NCI-H1930 (cell line): Measurements from ENCODE around the gene OR2T34.
"Not testable (repeated sequence)": the region's sequence is repeated elsewhere in the genome, so short reads cannot be mapped to it uniquely, and the experiment has no call there.

ENCODE experiments used
- DNase-seq, 2 experiments: peaks; one replicate each; lab custom pipeline; 2025; lab: John Stamatoyannopoulos, UW

The OR2T34 gene

GRCh38 chr1:248562672-248563071, 11.9 kb downstream of the OR2T34 start, which contains the start of gene OR2T29:
Gene OR2T29 (minus strand): TSS chr1:248562772. CDS start chr1:248559491, 3,281 bp downstream.
- not testable (repeated sequence) for DNase-seq

GRCh38 chr1:248551027-248551426, 23.5 kb downstream of the OR2T34 start:
- not testable (repeated sequence) for DNase-seq

GRCh38 chr1:248547383-248547782, 27.2 kb downstream of the OR2T34 start:
- not testable (repeated sequence) for DNase-seq

- DNase-seq: not testable (repeated sequence)
These were observed 37.1 kb downstream of the OR2T34 start for GRCh38 chr1:248537449-248537848.
